Lung (tissue), 12 donors: Measurements from ENCODE around the gene CBLC. TPM values are rescaled to one million over a fixed set of nuclear protein-coding genes. Genes with fewer than 3 reads are reported as not detected.

Experiments used
- ATAC-seq: fragments of 200-7000 bp; cut with Tn5 transposase; one replicate; pipeline ENCODE4 v1.9.1; 2020; ENCODE audit warnings: moderate number of reproducible peaks; ENCODE audit not compliant: insufficient read depth, low FRiP score
- DNase-seq, 3 donors: peaks; one replicate each; pipeline ENCODE4 v3.0.0-alpha.2; 2013 to 2017
- H3K27ac ChIP-seq, 2 donors: one replicate each; pipeline ENCODE4 v1.5.1; 2013; ENCODE audit warnings: mild to moderate bottlenecking in 2 of 2, moderate library complexity in 2 of 2, control low read depth in 1 of 2, inconsistent platforms in 1 of 2, low read depth in 1 of 2, low read length in 1 of 2
- H3K27me3 ChIP-seq, 3 donors: one replicate each; pipeline ENCODE4 v1.5.1; 2013; ENCODE audit warnings: low read length in 2 of 3; ENCODE audit not compliant: control insufficient read depth in 3 of 3, insufficient read depth in 3 of 3
- H3K36me3 ChIP-seq, 4 donors: one replicate each; pipeline ENCODE4 v1.5.1; 2013; ENCODE audit warnings: low read length in 4 of 4, mild to moderate bottlenecking in 1 of 4, moderate library complexity in 1 of 4; ENCODE audit not compliant: control insufficient read depth in 4 of 4, insufficient read depth in 4 of 4
- H3K4me1 ChIP-seq, 5 donors: one replicate each; pipeline ENCODE4 v1.5.1; 2013; ENCODE audit warnings: low read length in 5 of 5, mild to moderate bottlenecking in 2 of 5, moderate library complexity in 1 of 5; ENCODE audit not compliant: control insufficient read depth in 5 of 5, insufficient read depth in 5 of 5
- H3K4me3 ChIP-seq: one replicate; pipeline ENCODE4 v1.5.1; 2013; ENCODE audit warnings: mild to moderate bottlenecking, control low read depth, moderate library complexity
- H3K9ac ChIP-seq, 2 donors: one replicate each; pipeline ENCODE4 v1.5.1; 2013; ENCODE audit warnings: low read length in 2 of 2, control low read depth in 1 of 2; ENCODE audit not compliant: insufficient read depth in 1 of 2
- H3K9me3 ChIP-seq, 4 donors: one replicate each; pipeline ENCODE4 v1.5.1; 2013; ENCODE audit warnings: low read length in 3 of 4, mild to moderate bottlenecking in 1 of 4, moderate library complexity in 1 of 4; ENCODE audit not compliant: control insufficient read depth in 4 of 4, insufficient read depth in 3 of 4
- CTCF ChIP-seq: IDR thresholded peaks from 2 replicates; pipeline ENCODE4 v1.5.1; 2012; ENCODE audit warnings: mild to moderate bottlenecking; ENCODE audit errors: control extremely low read depth, extremely low read depth
- WGBS, 2 donors: extraction: QIAGEN DNeasy Blood & Tissue Kit; methylation state at CpG; one replicate each; pipeline ENCODE4 v1.1.7; 2013; 5-methylcytosine and 5-hydroxymethylcytosine counted together
- polyA plus RNA-seq, 2 donors: library from polyadenylated mRNA; stranded (reverse); fragments of 200-250 nt; gene quantifications; one replicate each; pipeline ENCODE4 v1.2.1, GENCODE V29; 2013
- total RNA-seq, 2 donors: library from RNA; depleted of rRNA in 1 of 2; stranded (reverse); fragments of >200 nt in 1 of 2; gene quantifications; one replicate each; pipeline ENCODE4 v1.2.1, GENCODE V29; 2014 to 2021
- donor health status: control.
- donor health status: control.
- donor health status: Bipolar disorder and iron deficiency.
- donor health status: healthy.
- donor health status: DM: yes; HTN: yes; CAD: no.

CBLC gene
- total and polyA plus RNA-seq, 4 donors = 4.0 to 5.5 (median 5.1) TPM

- Histone ChIP-seq H3K9me3 (no peaks in the 10 kb centered on the region), H3K36me3 (peaks cover 0 to 7% (median 1%) of the 10 kb centered on the region in 4 donors), H3K9ac (no peak overlapping the region), H3K4me1 (peaks cover 5 to 35% (median 17%) of the 10 kb centered on the region in 5 donors), H3K4me3 (peak overlapping the region; percentile 24), H3K27me3 (no peaks in the 10 kb centered on the region), H3K27ac (peak overlapping the region; percentile 86 to 94)
- ATAC-seq = peak; percentile 92
- no peak for TF ChIP-seq CTCF
- WGBS, 2 donors = 6 to 9% methylated on average over 18 to 34 of the region's 34 CpGs
- DNase-seq = peak; percentile 89 to 93 (median 90)
Measured at GRCh38 chr19:44746946-44747738, 30.5 kb upstream of the CBLC start.

- DNase-seq (peak; percentile 67 to 75 (median 72)), ATAC-seq (no peak)
- Histone ChIP-seq H3K9ac (peak overlapping the region in 1 of 2 donors; percentile 81), H3K9me3 (no peaks in the 10 kb centered on the region), H3K27me3 (no peaks in the 10 kb centered on the region), H3K4me3 (peak overlapping the region; percentile 24), H3K4me1 (peaks cover 6 to 30% (median 12%) of the 10 kb centered on the region in 5 donors), H3K27ac (peak overlapping the region; percentile 86 to 90), H3K36me3 (peaks cover 0 to 12% (median 1%) of the 10 kb centered on the region in 4 donors)
- 0 to 1% methylated on average over 22 to 26 of the region's 26 CpGs for WGBS, 2 donors
- no peak for TF ChIP-seq CTCF
Measured at GRCh38 chr19:44747739-44748425, 29.8 kb upstream of the CBLC start.

- 1 to 3% methylated on average over 8 to 88 of the region's 88 CpGs for WGBS, 2 donors
- no peaks in the 10 kb centered on the region for H3K9me3 ChIP-seq
- H3K4me1 ChIP-seq = peaks cover 8 to 31% (median 13%) of the 10 kb centered on the region in 5 donors
- H3K4me3 ChIP-seq = peak within 1 kb of the TSS; percentile 67
- ATAC-seq (peak; percentile 64), DNase-seq (peak; percentile 23 to 67 (median 61))
- peak within 1 kb of the TSS in 1 of 2 donors; percentile 81 for H3K9ac ChIP-seq
- H3K27ac ChIP-seq = peak within 1 kb of the TSS; percentile 86 to 91
- no peaks in the 10 kb centered on the region for H3K27me3 ChIP-seq
- TF ChIP-seq CTCF = no peak
- H3K36me3 ChIP-seq = peaks cover 0 to 12% (median 1%) of the 10 kb centered on the region in 4 donors
Measured at GRCh38 chr19:44748426-44749254, 29.1 kb upstream of the CBLC start, which contains the start of gene BCL3. BCL3 (plus strand) TSS chr19:44748708; CDS start chr19:44748791, 83 bp downstream.
